B cell (primary cell): ENCODE data around the gene GMEB2. TPM values are rescaled to one million over a fixed set of nuclear protein-coding genes. Genes with fewer than 3 reads are reported as not detected.

Experiments
- ATAC-seq: fragments of 200-7000 bp; cut with Tn5 transposase; one replicate; pipeline ENCODE4 v1.10.0; 2021; ENCODE audit warnings: low read depth, mild to moderate bottlenecking, moderate number of reproducible peaks, moderate library complexity
- CTCF ChIA-PET: fragments of 350-600 bp; sonication (Branson Sonifier 250); formaldehyde crosslinking; loops from one replicate; lab custom pipeline; 2021; ENCODE audit warnings: antibody characterized with exemption, inconsistent platforms; lab: Charles Lee
- POLR2A ChIA-PET: fragments of 350-600 bp; sonication (Branson Sonifier 250); formaldehyde crosslinking; loops from one replicate; lab custom pipeline; 2021; ENCODE audit warnings: antibody characterized with exemption; lab: Charles Lee
- DNase-seq: peaks from one replicate; pipeline ENCODE4 v3.0.0; 2013
- H2AFZ ChIP-seq: 2 replicates; pipeline ENCODE4 v1.6.1; 2012; ENCODE audit warnings: mild to moderate bottlenecking, low read depth, low read length; ENCODE audit not compliant: insufficient read depth, poor library complexity, severe bottlenecking
- H3K27ac ChIP-seq, 2 donors: 1 replicate in 1 of 2; 2 replicates in 1 of 2; pipeline ENCODE4 v1.5.1; 2012 to 2013; ENCODE audit warnings: low read length in 2 of 2, mild to moderate bottlenecking in 2 of 2, moderate library complexity in 1 of 2
- H3K27me3 ChIP-seq, 4 experiments: fragments of 200-600 bp in 1 of 4; sonication (generic) in 1 of 4; replicated peaks in 1 of 4; 1 replicate in 2 of 4; 2 replicates in 2 of 4; pipeline versions ENCODE4 v1.6.1 to v1.7.0; 2013 to 2016; ENCODE audit warnings: low read length in 3 of 4, mild to moderate bottlenecking in 2 of 4, mixed read lengths in 1 of 4, moderate library complexity in 1 of 4; ENCODE audit not compliant: insufficient read depth in 4 of 4, control insufficient read depth in 3 of 4; ENCODE audit errors: control extremely low read depth in 1 of 4
- H3K36me3 ChIP-seq, 2 experiments: replicated peaks in 1 of 2; 1 replicate in 1 of 2; 2 replicates in 1 of 2; pipeline versions ENCODE4 v1.6.1 to v1.7.1; 2013; ENCODE audit warnings: low read length in 1 of 2; ENCODE audit not compliant: insufficient read depth in 2 of 2, control insufficient read depth in 1 of 2; ENCODE audit errors: control extremely low read depth in 1 of 2, extremely low read depth in 1 of 2
- H3K4me1 ChIP-seq, 2 donors: fragments of 200-600 bp in 1 of 2; sonication (generic) in 1 of 2; 1 replicate in 1 of 2; 2 replicates in 1 of 2; pipeline versions ENCODE4 v1.5.1 to v1.6.1; 2013 to 2017; ENCODE audit warnings: low read length in 2 of 2; ENCODE audit not compliant: control insufficient read depth in 2 of 2, insufficient read depth in 2 of 2
- H3K4me2 ChIP-seq: replicated peaks from 2 replicates; pipeline ENCODE3; 2012; ENCODE audit warnings: mild to moderate bottlenecking, low read depth, low read length; ENCODE audit not compliant: poor library complexity, severe bottlenecking
- H3K4me3 ChIP-seq, 5 experiments: fragments of 200-600 bp in 1 of 5; sonication (generic) in 1 of 5; 1 replicate in 3 of 5; 2 replicates in 2 of 5; pipeline versions ENCODE4 v1.5.1 to v1.7.0; 2011 to 2016; ENCODE audit warnings: low read length in 4 of 5, mild to moderate bottlenecking in 4 of 5, low read depth in 2 of 5, control low read depth in 1 of 5, moderate library complexity in 1 of 5; ENCODE audit not compliant: insufficient read depth in 1 of 5; ENCODE audit errors: control extremely low read depth in 1 of 5, extremely low read depth in 1 of 5
- H3K79me2 ChIP-seq: fragments of 200-600 bp; sonication (generic); one replicate; pipeline ENCODE4 v1.6.0; 2016; ENCODE audit warnings: low read length; ENCODE audit not compliant: control insufficient read depth, insufficient read depth
- H3K9ac ChIP-seq: fragments of 200-600 bp; sonication (generic); 2 replicates; pipeline ENCODE4 v1.6.1; 2017; ENCODE audit warnings: mild to moderate bottlenecking, low read length, moderate library complexity
- H3K9me3 ChIP-seq, 3 donors: one replicate each; pipeline versions ENCODE4 v1.6.1 to v1.7.1; 2013; ENCODE audit warnings: low read length in 2 of 3; ENCODE audit not compliant: control insufficient read depth in 2 of 3, insufficient read depth in 1 of 3; ENCODE audit errors: control extremely low read depth in 1 of 3
- H4K20me1 ChIP-seq: 2 replicates; pipeline ENCODE4 v1.6.0; 2012; ENCODE audit warnings: mild to moderate bottlenecking, low read length; ENCODE audit not compliant: insufficient read depth, control insufficient read depth, poor library complexity, severe bottlenecking
- H3K27ac Mint-ChIP-seq: one replicate; pipeline ENCODE4 v1.8.0; 2021; ENCODE audit warnings: mixed read lengths
- H3K27me3 Mint-ChIP-seq: one replicate; pipeline ENCODE4 v1.8.0; 2021; ENCODE audit warnings: mixed read lengths
- H3K4me1 Mint-ChIP-seq: one replicate; pipeline ENCODE4 v1.8.0; 2021; ENCODE audit warnings: mixed read lengths
- H3K4me3 Mint-ChIP-seq: one replicate; pipeline ENCODE4 v1.8.0; 2021; ENCODE audit warnings: mixed read lengths
- H3K9me3 Mint-ChIP-seq: one replicate; pipeline ENCODE4 v1.8.0; 2022; ENCODE audit warnings: mixed read lengths; ENCODE audit not compliant: insufficient read depth
- EZH2 ChIP-seq: IDR thresholded peaks from 2 replicates; pipeline ENCODE4 v1.6.1; 2012; ENCODE audit warnings: borderline replicate concordance, low read depth, mild to moderate bottlenecking, moderate library complexity, low read length; ENCODE audit not compliant: insufficient read depth, poor library complexity, severe bottlenecking
- WGBS: methylation state at CpG from one replicate; pipeline ENCODE4 v1.1.5; 2013; ENCODE audit warnings: missing lambda C conversion rate; ENCODE audit not compliant: insufficient coverage; 5-methylcytosine and 5-hydroxymethylcytosine counted together
- intact Hi-C: fragments of 100-400 bp; cut with micrococcal nuclease; formaldehyde crosslinking; loops from one replicate; pipeline ENCODE4 v1.10.0; 2022
- polyA plus RNA-seq: library from polyadenylated mRNA; depleted of rRNA; stranded (reverse); fragments of >200 nt; gene quantifications from 2 replicates; pipeline ENCODE4 v1.2.3, GENCODE V29; 2012
- total RNA-seq, 2 donors: library from RNA; stranded (reverse); fragments of 120-200 nt in 1 of 2; gene quantifications; 1 replicate in 1 of 2; 2 replicates in 1 of 2; pipeline versions ENCODE4 v1.2.3 to v1.2.4, GENCODE V29; 2013 to 2022
- TF ChIP-seq, protein P1 (sequence below): fragments of 200-600 bp; IDR thresholded peaks from one replicate; pipeline ENCODE4 v1.8.0; 2022; ENCODE audit warnings: antibody characterized with exemption, mild to moderate bottlenecking

Gene GMEB2
- total and polyA plus RNA-seq, 2 donors (not counting 1 experiment from before 2014, with no cell fraction given), result 17.7 to 24.5 TPM

DNA sequence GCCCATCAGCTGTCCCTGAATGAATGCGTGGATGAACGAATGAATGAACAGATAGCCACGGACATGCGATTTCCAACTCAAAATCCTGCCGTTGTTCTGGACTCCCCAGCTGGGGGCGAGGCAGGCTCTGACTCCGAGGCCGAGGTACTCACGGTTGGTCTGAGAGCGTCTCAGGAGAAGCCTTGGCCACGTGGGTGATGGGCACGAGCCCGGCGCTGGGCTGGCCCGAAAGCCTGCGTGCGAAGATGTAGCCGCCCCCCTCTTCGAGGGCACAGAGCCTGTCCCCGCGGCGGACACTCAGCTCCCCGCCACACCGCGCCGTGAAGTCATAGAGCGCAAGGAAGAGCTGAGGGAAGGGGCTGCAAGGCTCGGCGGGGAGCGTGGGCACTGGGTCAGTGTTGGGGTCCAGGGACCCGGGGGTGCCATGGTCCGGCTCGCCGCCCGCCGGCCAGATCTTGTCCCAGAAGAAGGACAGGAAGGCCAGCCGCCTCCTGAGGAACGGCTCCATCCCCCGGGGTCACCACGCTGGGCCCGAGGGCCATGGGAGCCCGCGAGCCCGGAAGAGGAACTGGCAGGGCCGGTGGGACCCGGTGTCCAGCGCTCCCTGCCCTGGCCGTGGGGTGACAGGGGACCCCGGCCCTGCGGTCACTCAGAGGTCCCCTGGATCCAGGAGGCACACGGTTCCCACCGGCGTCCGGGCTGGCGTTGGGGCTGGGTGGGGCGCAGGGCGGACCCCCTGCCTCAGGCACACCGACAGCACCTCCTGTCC lies 79.8 kb downstream of the GMEB2 start:
- intact Hi-C loops, result no loop called here
- H2AFZ ChIP-seq, result no peak overlapping the region
- no peak overlapping the region for H3K27ac ChIP-seq
- no peaks in the 10 kb centered on the region for H3K9me3 ChIP-seq
- DNase-seq (no peak), ATAC-seq (no peak)
- H3K4me3 Mint-ChIP-seq, result no peak overlapping the region
- no peak overlapping the region for H3K4me2 ChIP-seq
- TF ChIP-seq, protein P1, sequence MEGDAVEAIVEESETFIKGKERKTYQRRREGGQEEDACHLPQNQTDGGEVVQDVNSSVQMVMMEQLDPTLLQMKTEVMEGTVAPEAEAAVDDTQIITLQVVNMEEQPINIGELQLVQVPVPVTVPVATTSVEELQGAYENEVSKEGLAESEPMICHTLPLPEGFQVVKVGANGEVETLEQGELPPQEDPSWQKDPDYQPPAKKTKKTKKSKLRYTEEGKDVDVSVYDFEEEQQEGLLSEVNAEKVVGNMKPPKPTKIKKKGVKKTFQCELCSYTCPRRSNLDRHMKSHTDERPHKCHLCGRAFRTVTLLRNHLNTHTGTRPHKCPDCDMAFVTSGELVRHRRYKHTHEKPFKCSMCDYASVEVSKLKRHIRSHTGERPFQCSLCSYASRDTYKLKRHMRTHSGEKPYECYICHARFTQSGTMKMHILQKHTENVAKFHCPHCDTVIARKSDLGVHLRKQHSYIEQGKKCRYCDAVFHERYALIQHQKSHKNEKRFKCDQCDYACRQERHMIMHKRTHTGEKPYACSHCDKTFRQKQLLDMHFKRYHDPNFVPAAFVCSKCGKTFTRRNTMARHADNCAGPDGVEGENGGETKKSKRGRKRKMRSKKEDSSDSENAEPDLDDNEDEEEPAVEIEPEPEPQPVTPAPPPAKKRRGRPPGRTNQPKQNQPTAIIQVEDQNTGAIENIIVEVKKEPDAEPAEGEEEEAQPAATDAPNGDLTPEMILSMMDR, result no peak
- TF ChIP-seq EZH2, result no peak
- H3K9ac ChIP-seq, result no peak overlapping the region
- no peaks in the 10 kb centered on the region for H3K79me2 ChIP-seq
- ChIA-PET CTCF (interaction anchor here (1.0 to 1.9 kb wide), 4 partner anchors 8 to 78 kb away, joined by 3 to 8 read pairs (median 3); partner anchors contain the start of gene PTK6), POLR2A (interaction anchor here (0.6 kb wide), 1 partner anchor 137 kb away, joined by 3 read pairs; no protein-coding TSS in a partner anchor)
- H3K4me3 ChIP-seq, result no peak overlapping the region
- H3K4me1 ChIP-seq, result peaks cover 41 to 72% of the 10 kb centered on the region in 2 donors
- H3K4me1 Mint-ChIP-seq, result peaks cover 64% of the 10 kb centered on the region
- H4K20me1 ChIP-seq, result no peaks in the 10 kb centered on the region
- peaks cover 0 to 8% (median 1%) of the 10 kb centered on the region in 4 experiments for H3K27me3 ChIP-seq
- H3K36me3 ChIP-seq, result no peaks in the 10 kb centered on the region
- H3K27me3 Mint-ChIP-seq, result no peaks in the 10 kb centered on the region
- peak overlapping the region; percentile 46 for H3K27ac Mint-ChIP-seq
- H3K9me3 Mint-ChIP-seq, result no peaks in the 10 kb centered on the region
- 64% methylated on average over 58 of the region's 58 CpGs for WGBS
